Kidney (tissue), 14 donors: ENCODE results near the gene RPS5. TPM values are rescaled to one million over a fixed set of nuclear protein-coding genes. Genes with fewer than 3 reads are reported as not detected.

ENCODE experiments used
- DNase-seq, 5 donors: peaks; one replicate each; pipeline ENCODE4 v3.0.0-alpha.2; 2013 to 2020
- FAIRE-seq: peaks from 2 replicates; lab custom pipeline; 2012; peaks lifted over from hg19 to GRCh38; lab: Jason Lieb, UNC
- H3K27ac ChIP-seq, 2 donors: one replicate each; pipeline ENCODE4 v1.7.0; 2013; ENCODE audit warnings: low read depth in 2 of 2, low read length in 2 of 2, inconsistent platforms in 1 of 2
- H3K27me3 ChIP-seq: one replicate; pipeline ENCODE4 v1.7.1; 2013; ENCODE audit warnings: low read length, inconsistent platforms; ENCODE audit not compliant: control insufficient read depth, insufficient read depth
- H3K36me3 ChIP-seq, 3 donors: one replicate each; pipeline versions ENCODE4 v1.7.0 to v1.7.1; 2013; ENCODE audit warnings: low read length in 3 of 3, control low read depth in 1 of 3, inconsistent platforms in 1 of 3; ENCODE audit not compliant: insufficient read depth in 3 of 3, control insufficient read depth in 2 of 3
- H3K4me1 ChIP-seq, 3 donors: one replicate each; pipeline versions ENCODE4 v1.7.0 to v1.7.1; 2013; ENCODE audit warnings: low read length in 3 of 3, inconsistent platforms in 1 of 3, low read depth in 1 of 3; ENCODE audit not compliant: control insufficient read depth in 2 of 3, insufficient read depth in 2 of 3
- H3K4me3 ChIP-seq, 3 donors: one replicate each; pipeline versions ENCODE4 v1.7.0 to v1.8.1; 2013; ENCODE audit warnings: low read length in 3 of 3, control low read depth in 1 of 3, inconsistent platforms in 1 of 3
- H3K9ac ChIP-seq, 3 donors: one replicate each; pipeline versions ENCODE4 v1.7.0 to v1.7.1; 2013; ENCODE audit warnings: low read length in 3 of 3, control low read depth in 1 of 3, inconsistent platforms in 1 of 3
- H3K9me3 ChIP-seq, 3 donors: one replicate each; pipeline versions ENCODE4 v1.7.0 to v1.7.1; 2013; ENCODE audit warnings: low read length in 3 of 3, control low read depth in 1 of 3, inconsistent platforms in 1 of 3; ENCODE audit not compliant: control insufficient read depth in 2 of 3, insufficient read depth in 1 of 3
- intact Hi-C: fragments of 100-400 bp; cut with DNase I; formaldehyde crosslinking; loops from one replicate; pipeline ENCODE4 v1.11.1; 2022
- polyA plus RNA-seq: library from polyadenylated mRNA; stranded (reverse); fragments of 350-450 nt; fragmentation: Illumina TruSeq; extraction: RNeasy Lipid Tissue Mini Kit (QIAGEN cat#74804); gene quantifications from one replicate; pipeline ENCODE4 v1.2.3, GENCODE V29; 2014; ENCODE audit warnings: low read depth, low replicate concordance; ENCODE audit not compliant: insufficient read depth
- total RNA-seq: library from RNA; stranded (reverse); fragmentation: NEBNext Ultra II Directional; extraction: Animal tissue kit (Norgen Biotek cat#: 25700); gene quantifications from one replicate; pipeline ENCODE4 v1.2.1, GENCODE V29; 2021
- TF ChIP-seq, protein P1 (sequence below): IDR thresholded peaks from 3 replicates; pipeline ENCODE4 v1.5.1; 2012; ENCODE audit warnings: mild to moderate bottlenecking, moderate library complexity, borderline replicate concordance; ENCODE audit not compliant: insufficient read depth; ENCODE audit errors: extremely low read depth
- donor health status: control.
- donor health status: control.
- donor health status: control.
- donor health status: control.
- donor health status: control.
- donor health status: DM: yes; HTN: yes; CAD: no.
- donor health status: Normal renal cell carcinoma (clear cell type).

The RPS5 gene
- total and polyA plus RNA-seq, 2 donors from 2014 or later: 802 to 929 TPM

DNA sequence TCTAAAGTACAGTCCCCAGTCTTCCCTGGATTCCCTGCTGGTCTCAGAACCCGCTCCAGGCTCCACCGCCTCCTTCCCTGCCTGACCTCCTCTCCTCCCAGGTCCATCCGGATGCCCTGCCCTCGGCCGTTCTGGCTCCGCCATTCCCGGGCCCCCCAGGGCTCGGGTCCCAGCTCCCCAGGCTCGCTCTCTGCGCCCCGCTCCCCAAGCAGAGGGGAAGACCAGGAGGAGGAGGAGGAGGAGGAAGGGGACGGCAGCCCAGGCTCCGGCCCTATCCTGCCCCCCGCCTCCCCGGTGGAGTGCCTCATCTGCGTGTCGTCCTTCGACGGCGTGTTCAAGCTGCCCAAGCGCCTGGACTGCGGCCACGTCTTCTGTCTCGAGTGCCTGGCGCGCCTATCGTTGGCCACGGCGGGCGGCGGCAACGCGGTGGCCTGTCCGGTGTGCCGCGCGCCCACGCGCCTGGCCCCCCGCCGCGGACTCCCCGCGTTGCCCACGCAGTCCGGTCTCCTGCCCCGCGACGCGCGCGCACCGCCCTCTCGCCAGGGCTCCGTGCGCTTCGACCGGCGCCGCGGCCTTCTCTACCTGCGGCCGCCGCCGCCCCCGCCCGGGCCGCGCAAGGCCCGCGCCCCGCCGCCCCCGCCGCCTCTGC lies 9.0 kb downstream of the RPS5 start:
- no peak overlapping the region for H3K4me3 ChIP-seq
- H3K27ac ChIP-seq: no peak overlapping the region
- no peak overlapping the region for H3K9ac ChIP-seq
- DNase-seq (no peak), FAIRE-seq (no peak)
- TF ChIP-seq, protein P1, sequence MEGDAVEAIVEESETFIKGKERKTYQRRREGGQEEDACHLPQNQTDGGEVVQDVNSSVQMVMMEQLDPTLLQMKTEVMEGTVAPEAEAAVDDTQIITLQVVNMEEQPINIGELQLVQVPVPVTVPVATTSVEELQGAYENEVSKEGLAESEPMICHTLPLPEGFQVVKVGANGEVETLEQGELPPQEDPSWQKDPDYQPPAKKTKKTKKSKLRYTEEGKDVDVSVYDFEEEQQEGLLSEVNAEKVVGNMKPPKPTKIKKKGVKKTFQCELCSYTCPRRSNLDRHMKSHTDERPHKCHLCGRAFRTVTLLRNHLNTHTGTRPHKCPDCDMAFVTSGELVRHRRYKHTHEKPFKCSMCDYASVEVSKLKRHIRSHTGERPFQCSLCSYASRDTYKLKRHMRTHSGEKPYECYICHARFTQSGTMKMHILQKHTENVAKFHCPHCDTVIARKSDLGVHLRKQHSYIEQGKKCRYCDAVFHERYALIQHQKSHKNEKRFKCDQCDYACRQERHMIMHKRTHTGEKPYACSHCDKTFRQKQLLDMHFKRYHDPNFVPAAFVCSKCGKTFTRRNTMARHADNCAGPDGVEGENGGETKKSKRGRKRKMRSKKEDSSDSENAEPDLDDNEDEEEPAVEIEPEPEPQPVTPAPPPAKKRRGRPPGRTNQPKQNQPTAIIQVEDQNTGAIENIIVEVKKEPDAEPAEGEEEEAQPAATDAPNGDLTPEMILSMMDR: no peak
- H3K9me3 ChIP-seq: no peaks in the 10 kb centered on the region
- peaks cover 2% of the 10 kb centered on the region for H3K27me3 ChIP-seq
- peaks cover 0 to 10% (median 7%) of the 10 kb centered on the region in 3 donors for H3K4me1 ChIP-seq
- H3K36me3 ChIP-seq: peaks cover 0 to 24% (median 13%) of the 10 kb centered on the region in 3 donors
- intact Hi-C loops: no loop called here

GRCh38 chr19:58396691-58397532 lies 9.8 kb downstream of the RPS5 start:
- FAIRE-seq: no peak
- no peak overlapping the region for H3K27ac ChIP-seq
- peak in 2 of 5 donors; percentile 52 to 72 for DNase-seq
- H3K4me3 ChIP-seq: no peak overlapping the region
- intact Hi-C loops: no loop called here
- peaks cover 0 to 10% (median 7%) of the 10 kb centered on the region in 3 donors for H3K4me1 ChIP-seq
- H3K36me3 ChIP-seq: peaks cover 0 to 22% (median 13%) of the 10 kb centered on the region in 3 donors
- TF ChIP-seq, protein P1: no peak
- H3K9ac ChIP-seq: no peak overlapping the region
- peaks cover 2% of the 10 kb centered on the region for H3K27me3 ChIP-seq
- no peaks in the 10 kb centered on the region for H3K9me3 ChIP-seq

- Histone ChIP-seq H3K27ac (no peak overlapping the region), H3K36me3 (peaks cover 0 to 19% (median 13%) of the 10 kb centered on the region in 3 donors), H3K9ac (no peak overlapping the region), H3K4me3 (no peak overlapping the region), H3K27me3 (peaks cover 2% of the 10 kb centered on the region), H3K4me1 (peaks cover 0 to 13% (median 10%) of the 10 kb centered on the region in 3 donors), H3K9me3 (no peaks in the 10 kb centered on the region)
- TF ChIP-seq, protein P1: no peak
- intact Hi-C loops: no loop called here
- FAIRE-seq (no peak), DNase-seq (peak in 1 of 5 donors; percentile 28)
Observed at GRCh38 chr19:58397533-58398037, 10.5 kb downstream of the RPS5 start.
